Hepatocyte (in vitro differentiated cells): ENCODE data around the gene FIZ1.

ENCODE experiments used
- EZH2 ChIP-seq: fragments of 200-600 bp; sonication (generic); IDR thresholded peaks from 2 replicates; pipeline ENCODE4 v1.6.1; 2016; ENCODE audit warnings: antibody characterized with exemption, mild to moderate bottlenecking, borderline replicate concordance
- TF ChIP-seq, protein P1 (sequence below): fragments of 200-600 bp; sonication (generic); IDR thresholded peaks from 2 replicates; pipeline ENCODE4 v1.5.1; 2016; ENCODE audit warnings: antibody characterized with exemption, mild to moderate bottlenecking; ENCODE audit not compliant: poor library complexity

- TF ChIP-seq EZH2 = no peak
- TF ChIP-seq, protein P1, sequence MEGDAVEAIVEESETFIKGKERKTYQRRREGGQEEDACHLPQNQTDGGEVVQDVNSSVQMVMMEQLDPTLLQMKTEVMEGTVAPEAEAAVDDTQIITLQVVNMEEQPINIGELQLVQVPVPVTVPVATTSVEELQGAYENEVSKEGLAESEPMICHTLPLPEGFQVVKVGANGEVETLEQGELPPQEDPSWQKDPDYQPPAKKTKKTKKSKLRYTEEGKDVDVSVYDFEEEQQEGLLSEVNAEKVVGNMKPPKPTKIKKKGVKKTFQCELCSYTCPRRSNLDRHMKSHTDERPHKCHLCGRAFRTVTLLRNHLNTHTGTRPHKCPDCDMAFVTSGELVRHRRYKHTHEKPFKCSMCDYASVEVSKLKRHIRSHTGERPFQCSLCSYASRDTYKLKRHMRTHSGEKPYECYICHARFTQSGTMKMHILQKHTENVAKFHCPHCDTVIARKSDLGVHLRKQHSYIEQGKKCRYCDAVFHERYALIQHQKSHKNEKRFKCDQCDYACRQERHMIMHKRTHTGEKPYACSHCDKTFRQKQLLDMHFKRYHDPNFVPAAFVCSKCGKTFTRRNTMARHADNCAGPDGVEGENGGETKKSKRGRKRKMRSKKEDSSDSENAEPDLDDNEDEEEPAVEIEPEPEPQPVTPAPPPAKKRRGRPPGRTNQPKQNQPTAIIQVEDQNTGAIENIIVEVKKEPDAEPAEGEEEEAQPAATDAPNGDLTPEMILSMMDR = no peak
Observed at GRCh38 chr19:55617426-55617825, 18.1 kb upstream of the FIZ1 start.
